T-helper 2 cell treated with Interferon-gamma antibody and Interleukin-4, amounts not matched to agents 5 μg/mL and 100 μg/mL, for 36 hours (primary cell): ENCODE measurements around the gene NPHP4.

Experiments
- DNase-seq: peaks from one replicate; pipeline ENCODE4 v3.0.0; 2021; ENCODE audit warnings: low spot score
- H3K27ac Mint-ChIP-seq: one replicate; pipeline ENCODE4 v1.8.0; 2021; ENCODE audit warnings: mild to moderate bottlenecking, mixed read lengths
- H3K27me3 Mint-ChIP-seq: one replicate; pipeline ENCODE4 v1.8.0; 2021; ENCODE audit warnings: low read depth, mixed read lengths
- H3K36me3 Mint-ChIP-seq: one replicate; pipeline ENCODE4 v1.8.0; 2021; ENCODE audit warnings: low read depth, mixed read lengths
- H3K4me1 Mint-ChIP-seq: one replicate; pipeline ENCODE4 v1.8.0; 2021; ENCODE audit warnings: low read depth, mixed read lengths
- H3K4me3 Mint-ChIP-seq: one replicate; pipeline ENCODE4 v1.8.0; 2022; ENCODE audit warnings: mild to moderate bottlenecking, moderate library complexity, mixed read lengths
- H3K9me3 Mint-ChIP-seq: one replicate; pipeline ENCODE4 v1.8.0; 2021; ENCODE audit warnings: mixed read lengths

NPHP4 gene

GRCh38 chr1:5837976-5838653 is 154.1 kb downstream of the NPHP4 start:
- no peak for DNase-seq
- H3K9me3 Mint-ChIP-seq = no peaks in the 10 kb centered on the region
- no peak overlapping the region for H3K4me3 Mint-ChIP-seq
- H3K27ac Mint-ChIP-seq = no peak overlapping the region
- H3K36me3 Mint-ChIP-seq = no peaks in the 10 kb centered on the region
- H3K27me3 Mint-ChIP-seq = no peaks in the 10 kb centered on the region
- H3K4me1 Mint-ChIP-seq = no peaks in the 10 kb centered on the region

DNA sequence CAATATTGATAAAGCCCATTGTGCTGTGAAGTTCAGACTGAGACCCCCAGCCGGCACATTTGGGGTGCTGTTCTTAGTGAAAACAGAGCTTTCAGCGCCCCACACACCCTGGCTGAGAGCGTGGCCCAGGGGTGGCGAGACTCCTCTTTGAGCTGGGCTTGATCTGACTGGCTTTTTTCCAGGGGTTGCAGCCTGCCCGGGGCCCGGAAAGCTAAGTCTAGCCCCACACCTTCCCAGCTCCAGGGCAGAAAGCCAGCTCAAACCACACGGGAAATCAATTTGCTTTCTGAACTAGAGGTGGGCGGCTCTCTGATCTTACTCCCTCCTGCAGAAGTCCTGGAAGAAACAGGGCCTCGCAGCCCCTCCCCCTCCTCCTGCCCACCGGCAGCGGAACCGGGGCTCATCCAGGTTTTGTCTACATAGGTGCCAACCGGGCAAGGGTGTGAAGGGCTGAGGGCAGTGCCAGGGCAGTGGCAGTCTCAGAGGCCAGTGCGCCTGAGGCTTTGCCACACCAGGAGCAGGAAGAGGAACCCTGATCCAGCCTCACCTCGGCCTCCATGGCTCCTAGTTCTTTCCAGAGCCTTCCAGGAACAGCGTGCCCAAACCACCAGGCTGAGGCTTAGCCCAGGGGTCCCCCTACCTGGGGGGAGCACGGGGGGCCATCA is 155.3 kb downstream of the NPHP4 start:
- no peak for DNase-seq
- Mint-ChIP-seq H3K4me3 (no peak overlapping the region), H3K9me3 (no peaks in the 10 kb centered on the region), H3K4me1 (no peaks in the 10 kb centered on the region), H3K27me3 (no peaks in the 10 kb centered on the region), H3K36me3 (no peaks in the 10 kb centered on the region), H3K27ac (no peak overlapping the region)

- DNase-seq = no peak
- Mint-ChIP-seq H3K27me3 (no peaks in the 10 kb centered on the region), H3K9me3 (no peaks in the 10 kb centered on the region), H3K27ac (no peak overlapping the region), H3K4me1 (no peaks in the 10 kb centered on the region), H3K4me3 (no peak overlapping the region), H3K36me3 (no peaks in the 10 kb centered on the region)
Observed at GRCh38 chr1:5835179-5835562, 157.1 kb downstream of the NPHP4 start.

DNA sequence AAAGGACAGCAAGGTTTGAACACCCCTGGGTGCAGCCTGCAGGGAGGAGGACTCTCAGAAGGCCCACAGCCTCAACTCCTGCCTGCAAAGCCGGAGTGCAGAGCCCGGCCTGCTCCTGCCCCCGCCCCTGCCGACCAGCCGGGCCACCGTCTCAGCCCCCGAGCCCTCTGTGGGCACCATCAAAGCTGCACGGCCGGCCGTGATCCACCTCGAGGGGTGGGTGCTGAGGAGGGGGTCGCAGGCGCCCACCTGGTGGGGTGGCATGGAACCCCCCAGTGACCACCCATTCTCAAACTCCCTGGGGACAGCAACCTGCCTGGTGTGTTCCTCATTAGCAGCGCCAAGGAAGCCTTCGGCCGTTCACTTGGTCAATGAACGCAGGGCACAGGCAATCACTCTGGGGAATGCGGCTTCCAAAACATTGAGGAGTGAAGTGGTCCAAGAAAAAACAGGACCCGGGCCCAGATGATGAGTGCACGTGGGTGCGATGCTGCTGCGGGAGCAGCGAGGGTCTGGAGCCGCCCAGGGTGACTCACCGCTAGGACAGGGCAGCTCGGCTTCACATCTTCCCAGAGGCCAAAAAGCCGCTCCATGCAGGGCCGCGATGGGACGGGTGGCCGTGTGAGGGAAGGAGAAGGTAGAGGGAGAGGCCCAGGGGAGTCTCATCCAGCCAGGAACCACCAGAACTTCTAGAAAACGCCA is 157.6 kb downstream of the NPHP4 start:
- no peaks in the 10 kb centered on the region for H3K4me1 Mint-ChIP-seq
- H3K36me3 Mint-ChIP-seq = no peaks in the 10 kb centered on the region
- H3K27me3 Mint-ChIP-seq = no peaks in the 10 kb centered on the region
- no peak overlapping the region for H3K4me3 Mint-ChIP-seq
- H3K27ac Mint-ChIP-seq = no peak overlapping the region
- H3K9me3 Mint-ChIP-seq = no peaks in the 10 kb centered on the region
- no peak for DNase-seq

- H3K27ac Mint-ChIP-seq = no peak overlapping the region
- no peaks in the 10 kb centered on the region for H3K9me3 Mint-ChIP-seq
- H3K27me3 Mint-ChIP-seq = no peaks in the 10 kb centered on the region
- DNase-seq = no peak
- no peaks in the 10 kb centered on the region for H3K4me1 Mint-ChIP-seq
- H3K36me3 Mint-ChIP-seq = no peaks in the 10 kb centered on the region
- no peak overlapping the region for H3K4me3 Mint-ChIP-seq
Observed at GRCh38 chr1:5833911-5834310, 158.3 kb downstream of the NPHP4 start.

GRCh38 chr1:5832916-5833895 is 159.0 kb downstream of the NPHP4 start:
- Mint-ChIP-seq H3K4me1 (no peaks in the 10 kb centered on the region), H3K4me3 (no peak overlapping the region), H3K9me3 (no peaks in the 10 kb centered on the region)

DNA sequence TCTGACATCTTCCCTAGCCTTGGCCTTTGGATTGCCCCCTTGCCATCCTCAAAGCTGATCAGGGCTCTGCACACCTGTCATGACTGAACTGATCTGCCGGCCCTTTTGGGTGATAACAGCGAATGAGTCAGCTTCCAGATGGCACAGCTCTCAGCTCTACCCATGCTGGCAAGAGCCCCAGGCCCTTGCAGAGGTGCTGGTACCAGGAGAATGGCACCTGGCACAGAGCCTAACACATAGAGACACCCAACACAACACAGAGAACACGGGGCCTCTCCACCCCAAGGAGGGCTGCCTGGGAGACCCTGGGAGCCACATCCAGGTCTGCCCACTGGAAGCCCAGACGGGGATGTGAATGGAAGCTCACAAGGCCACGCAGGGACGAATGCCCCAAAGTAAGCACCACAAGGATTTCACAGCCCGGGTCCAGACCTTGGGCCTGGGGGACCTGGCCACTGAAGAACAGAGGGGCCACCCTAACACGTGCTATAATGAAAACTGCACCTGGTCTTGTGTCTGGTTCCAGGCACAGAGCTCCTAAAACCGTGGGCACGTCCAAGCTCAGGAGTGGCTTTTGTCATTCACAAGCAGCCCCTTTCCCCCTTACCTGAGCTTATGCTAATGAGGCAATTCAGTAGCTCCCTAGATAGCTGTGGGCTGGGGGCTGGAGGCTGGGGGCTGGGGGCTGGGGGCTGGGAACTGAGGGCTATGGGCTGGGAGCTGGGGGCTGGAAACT is 160.5 kb downstream of the NPHP4 start:
- no peaks in the 10 kb centered on the region for H3K4me1 Mint-ChIP-seq

More at GRCh38 chr1:5832916-5833895, 159.0 kb downstream of the NPHP4 start:
- DNase-seq = no peak
- no peak overlapping the region for H3K27ac Mint-ChIP-seq
- H3K27me3 Mint-ChIP-seq = no peaks in the 10 kb centered on the region
- H3K36me3 Mint-ChIP-seq = no peaks in the 10 kb centered on the region

GRCh38 chr1:5830771-5831599 is 161.2 kb downstream of the NPHP4 start:
- Mint-ChIP-seq H3K9me3 (no peaks in the 10 kb centered on the region), H3K4me1 (no peaks in the 10 kb centered on the region), H3K27me3 (no peaks in the 10 kb centered on the region), H3K27ac (no peak overlapping the region), H3K4me3 (no peak overlapping the region), H3K36me3 (no peaks in the 10 kb centered on the region)
- no peak for DNase-seq

More for the DNA sequence above, 160.5 kb downstream of the NPHP4 start:
- H3K36me3 Mint-ChIP-seq = no peaks in the 10 kb centered on the region
- H3K4me3 Mint-ChIP-seq = no peak overlapping the region
- no peak overlapping the region for H3K27ac Mint-ChIP-seq
- no peaks in the 10 kb centered on the region for H3K27me3 Mint-ChIP-seq
- H3K9me3 Mint-ChIP-seq = no peaks in the 10 kb centered on the region
- no peak for DNase-seq

- Mint-ChIP-seq H3K27me3 (no peaks in the 10 kb centered on the region), H3K27ac (no peak overlapping the region), H3K9me3 (no peaks in the 10 kb centered on the region), H3K36me3 (no peaks in the 10 kb centered on the region), H3K4me1 (no peaks in the 10 kb centered on the region), H3K4me3 (no peak overlapping the region)
- no peak for DNase-seq
Observed at GRCh38 chr1:5829414-5829813, 162.8 kb downstream of the NPHP4 start.

GRCh38 chr1:5828308-5828935 is 163.8 kb downstream of the NPHP4 start:
- H3K27ac Mint-ChIP-seq = no peak overlapping the region
- H3K4me3 Mint-ChIP-seq = no peak overlapping the region
- H3K27me3 Mint-ChIP-seq = no peaks in the 10 kb centered on the region
- H3K9me3 Mint-ChIP-seq = no peaks in the 10 kb centered on the region
- H3K4me1 Mint-ChIP-seq = no peaks in the 10 kb centered on the region
- H3K36me3 Mint-ChIP-seq = no peaks in the 10 kb centered on the region
- no peak for DNase-seq

DNA sequence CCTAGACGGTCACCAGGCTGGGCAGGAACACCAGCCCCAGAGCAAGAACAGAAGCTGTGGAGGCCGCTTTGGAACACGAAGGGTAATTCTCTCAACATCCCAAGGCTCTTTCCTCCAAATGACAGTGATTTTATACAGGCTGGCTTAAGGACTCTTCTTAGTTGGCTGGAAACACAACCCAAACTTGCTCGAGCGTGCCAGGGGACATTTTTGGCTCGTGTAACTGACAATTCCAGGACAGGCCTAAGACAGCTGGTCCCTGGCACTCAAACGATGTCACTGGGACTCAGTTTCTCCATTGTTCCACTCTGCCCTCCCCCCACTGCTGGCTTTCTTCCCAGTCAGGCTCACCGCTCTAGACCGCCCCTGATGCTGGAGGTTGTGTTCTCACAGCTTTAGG is 164.7 kb downstream of the NPHP4 start:
- no peaks in the 10 kb centered on the region for H3K9me3 Mint-ChIP-seq
- no peak overlapping the region for H3K4me3 Mint-ChIP-seq
- no peak overlapping the region for H3K27ac Mint-ChIP-seq
- H3K36me3 Mint-ChIP-seq = no peaks in the 10 kb centered on the region
- no peaks in the 10 kb centered on the region for H3K4me1 Mint-ChIP-seq
- H3K27me3 Mint-ChIP-seq = no peaks in the 10 kb centered on the region
- DNase-seq = no peak

GRCh38 chr1:5826601-5827000 is 165.6 kb downstream of the NPHP4 start:
- Mint-ChIP-seq H3K4me3 (no peak overlapping the region), H3K36me3 (no peaks in the 10 kb centered on the region), H3K4me1 (no peaks in the 10 kb centered on the region), H3K9me3 (no peaks in the 10 kb centered on the region), H3K27ac (no peak overlapping the region), H3K27me3 (no peaks in the 10 kb centered on the region)
- no peak for DNase-seq
